Karpas-422 (cell line): ENCODE measurements around the gene C11orf86. TPM values are rescaled to one million over a fixed set of nuclear protein-coding genes. Genes with fewer than 3 reads are reported as not detected.

Source experiments
- DNase-seq: peaks from one replicate; pipeline ENCODE4 v3.0.0-alpha.2; 2015
- H2AFZ ChIP-seq: fragments of 200-600 bp; sonication (generic); 2 replicates; pipeline ENCODE4 v1.6.1; 2014; ENCODE audit warnings: antibody characterized with exemption, low read length, mixed read lengths
- H3K27ac ChIP-seq: fragments of 200-600 bp; sonication (generic); 2 replicates; pipeline ENCODE4 v1.5.1; 2014; ENCODE audit warnings: mild to moderate bottlenecking, low read length, moderate library complexity
- H3K27me3 ChIP-seq: fragments of 200-600 bp; sonication (generic); 2 replicates; pipeline ENCODE4 v1.6.1; 2014; ENCODE audit warnings: low read length, mixed read lengths
- H3K36me3 ChIP-seq: fragments of 200-600 bp; sonication (generic); 2 replicates; pipeline ENCODE4 v1.6.1; 2014; ENCODE audit warnings: low read length, mixed read lengths; ENCODE audit not compliant: insufficient read depth
- H3K4me1 ChIP-seq: fragments of 200-600 bp; sonication (generic); 2 replicates; pipeline ENCODE4 v1.6.1; 2014; ENCODE audit warnings: mild to moderate bottlenecking, low read length, mixed read lengths
- H3K4me2 ChIP-seq: fragments of 200-600 bp; sonication (generic); 2 replicates; pipeline ENCODE4 v1.6.1; 2014; ENCODE audit warnings: low read length, low read depth, mild to moderate bottlenecking; ENCODE audit not compliant: poor library complexity, severe bottlenecking
- H3K4me3 ChIP-seq: fragments of 200-600 bp; sonication (generic); 2 replicates; pipeline ENCODE4 v1.5.1; 2014; ENCODE audit warnings: mild to moderate bottlenecking, antibody characterized with exemption, low read length, mixed read lengths
- H3K79me2 ChIP-seq: fragments of 200-600 bp; sonication (generic); 2 replicates; pipeline ENCODE4 v1.6.1; 2014; ENCODE audit warnings: mild to moderate bottlenecking, low read length, mixed read lengths
- H3K9ac ChIP-seq: fragments of 200-600 bp; sonication (generic); 2 replicates; pipeline ENCODE4 v1.6.0; 2014; ENCODE audit warnings: low read length
- H3K9me2 ChIP-seq: fragments of 200-600 bp; sonication (generic), shearing (Covaris generic); replicated peaks from 2 replicates; pipeline ENCODE4 v1.6.0; 2014; ENCODE audit warnings: mild to moderate bottlenecking, low read length, moderate library complexity; ENCODE audit not compliant: insufficient read depth
- H3K9me3 ChIP-seq: fragments of 300-700, 200-600 bp; sonication (generic); 2 replicates; pipeline ENCODE4 v1.6.1; 2014; ENCODE audit warnings: low read length, mixed read lengths
- H4K20me1 ChIP-seq: fragments of 200-600 bp; sonication (generic); 2 replicates; pipeline ENCODE4 v1.6.1; 2014; ENCODE audit warnings: mild to moderate bottlenecking, antibody characterized with exemption, low read length, low read depth; ENCODE audit not compliant: insufficient read depth
- total RNA-seq: library from RNA; depleted of rRNA; stranded (reverse); fragments of >200 nt; shearing (Covaris generic); gene quantifications from 2 replicates; pipeline ENCODE4 v1.2.3, GENCODE V29; 2014; ENCODE audit warnings: low replicate concordance

C11orf86 gene
- total RNA-seq, 1 experiment from 2014 or later: not detected

DNA sequence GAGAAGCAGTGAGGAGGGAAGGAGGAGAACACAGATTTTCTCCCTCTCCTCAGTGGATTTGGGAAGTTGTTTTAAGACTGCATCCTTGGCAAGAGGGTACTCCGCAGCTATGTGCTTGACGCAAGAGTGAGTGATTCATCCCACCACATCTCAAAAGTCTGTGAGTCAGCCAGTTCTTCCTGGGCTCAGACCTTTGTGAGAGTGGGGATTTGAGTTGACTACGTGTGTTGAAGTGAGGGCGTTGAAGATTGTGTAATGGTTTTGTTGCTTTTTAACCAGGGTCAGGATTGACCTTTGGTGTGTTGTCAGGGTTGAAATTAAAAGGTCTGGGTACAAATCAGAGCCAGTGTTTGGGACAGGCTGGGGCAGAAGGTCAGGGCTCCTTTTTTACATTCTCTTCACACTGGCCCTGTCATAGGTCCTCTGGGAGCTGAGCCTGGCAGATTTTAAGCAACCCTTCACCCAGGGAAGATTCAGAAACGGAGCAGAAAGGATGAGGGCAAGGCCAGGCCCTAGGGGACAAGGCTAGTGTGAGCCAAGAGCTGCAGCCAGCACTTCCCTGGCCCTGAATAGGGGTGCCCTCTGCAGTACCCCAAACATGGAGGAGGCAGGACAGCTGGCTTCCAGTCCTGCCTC, 4.2 kb upstream of the C11orf86 start:
- no peak overlapping the region for H2AFZ ChIP-seq
- H3K36me3 ChIP-seq: no peaks in the 10 kb centered on the region
- no peaks in the 10 kb centered on the region for H3K79me2 ChIP-seq
- no peaks in the 10 kb centered on the region for H3K9me3 ChIP-seq
- no peaks in the 10 kb centered on the region for H3K9me2 ChIP-seq
- H3K27me3 ChIP-seq: no peaks in the 10 kb centered on the region
- H3K4me3 ChIP-seq: no peak overlapping the region
- no peaks in the 10 kb centered on the region for H3K4me1 ChIP-seq
- no peak for DNase-seq
- no peak overlapping the region for H3K4me2 ChIP-seq
- H3K9ac ChIP-seq: no peak overlapping the region
- no peaks in the 10 kb centered on the region for H4K20me1 ChIP-seq
- no peak overlapping the region for H3K27ac ChIP-seq

DNA sequence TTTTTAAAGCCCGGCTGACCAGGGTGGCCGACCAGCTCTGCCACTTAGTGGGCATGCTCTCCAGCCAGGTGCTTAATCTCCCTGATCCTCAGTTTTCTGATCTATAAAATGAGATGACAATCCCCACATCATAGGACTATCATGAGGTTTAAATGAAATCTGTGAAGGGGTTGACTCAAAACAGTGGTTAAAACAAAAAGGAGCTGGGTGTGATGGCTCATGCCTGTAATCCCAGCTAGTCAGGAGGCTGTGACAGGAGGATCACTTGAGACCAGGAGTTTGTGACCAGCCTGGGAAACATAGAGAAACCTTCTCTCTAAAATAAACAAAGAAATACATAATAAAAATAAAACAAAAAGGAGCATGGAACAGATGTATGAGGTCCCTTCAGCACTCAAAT, 3.6 kb upstream of the C11orf86 start:
- no peaks in the 10 kb centered on the region for H3K27me3 ChIP-seq
- no peaks in the 10 kb centered on the region for H4K20me1 ChIP-seq
- H3K36me3 ChIP-seq: no peaks in the 10 kb centered on the region
- H3K9me2 ChIP-seq: no peaks in the 10 kb centered on the region
- no peak overlapping the region for H3K9ac ChIP-seq
- H3K4me2 ChIP-seq: no peak overlapping the region
- no peaks in the 10 kb centered on the region for H3K9me3 ChIP-seq
- no peak overlapping the region for H3K27ac ChIP-seq
- no peak overlapping the region for H2AFZ ChIP-seq
- H3K4me1 ChIP-seq: no peaks in the 10 kb centered on the region
- no peak for DNase-seq
- no peak overlapping the region for H3K4me3 ChIP-seq
- H3K79me2 ChIP-seq: no peaks in the 10 kb centered on the region

DNA sequence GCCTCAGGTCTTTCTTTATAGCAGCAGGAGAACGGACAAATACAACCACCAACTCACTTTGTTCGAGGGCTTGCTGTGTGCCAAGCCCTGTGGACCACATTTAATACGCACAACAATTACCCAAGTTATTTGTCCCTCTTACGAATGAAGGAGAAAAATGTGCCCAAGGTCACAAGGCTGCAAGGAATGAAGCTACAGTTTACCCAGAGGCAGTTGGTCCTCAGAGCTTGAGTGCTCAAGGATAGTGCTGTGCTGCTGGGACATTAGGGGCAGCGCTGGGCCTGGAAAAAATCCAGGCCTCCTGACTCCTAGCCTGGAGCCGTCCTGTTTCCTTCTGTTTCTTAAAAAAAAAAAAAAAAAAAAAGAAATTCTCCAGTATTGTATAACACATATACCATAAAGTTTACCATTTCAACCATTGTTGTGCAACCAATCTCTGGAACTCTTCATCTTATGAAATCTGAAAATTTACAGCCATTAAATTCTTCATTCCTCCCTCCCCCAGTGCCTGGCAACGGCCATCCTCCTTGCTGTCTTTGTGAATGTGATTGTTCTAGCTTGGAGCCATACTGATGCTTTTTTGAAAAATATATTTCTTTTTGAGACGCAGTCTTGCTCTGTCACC, 1.0 kb upstream of the C11orf86 start:
- no peak overlapping the region for H3K9ac ChIP-seq
- no peak overlapping the region for H2AFZ ChIP-seq
- no peak overlapping the region for H3K27ac ChIP-seq
- H3K36me3 ChIP-seq: no peaks in the 10 kb centered on the region
- no peaks in the 10 kb centered on the region for H3K4me1 ChIP-seq
- H3K9me3 ChIP-seq: no peaks in the 10 kb centered on the region
- no peaks in the 10 kb centered on the region for H3K27me3 ChIP-seq
- H3K79me2 ChIP-seq: no peaks in the 10 kb centered on the region
- H3K4me2 ChIP-seq: no peak overlapping the region
- H3K9me2 ChIP-seq: no peaks in the 10 kb centered on the region
- H4K20me1 ChIP-seq: no peaks in the 10 kb centered on the region
- no peak overlapping the region for H3K4me3 ChIP-seq
- no peak for DNase-seq

DNA sequence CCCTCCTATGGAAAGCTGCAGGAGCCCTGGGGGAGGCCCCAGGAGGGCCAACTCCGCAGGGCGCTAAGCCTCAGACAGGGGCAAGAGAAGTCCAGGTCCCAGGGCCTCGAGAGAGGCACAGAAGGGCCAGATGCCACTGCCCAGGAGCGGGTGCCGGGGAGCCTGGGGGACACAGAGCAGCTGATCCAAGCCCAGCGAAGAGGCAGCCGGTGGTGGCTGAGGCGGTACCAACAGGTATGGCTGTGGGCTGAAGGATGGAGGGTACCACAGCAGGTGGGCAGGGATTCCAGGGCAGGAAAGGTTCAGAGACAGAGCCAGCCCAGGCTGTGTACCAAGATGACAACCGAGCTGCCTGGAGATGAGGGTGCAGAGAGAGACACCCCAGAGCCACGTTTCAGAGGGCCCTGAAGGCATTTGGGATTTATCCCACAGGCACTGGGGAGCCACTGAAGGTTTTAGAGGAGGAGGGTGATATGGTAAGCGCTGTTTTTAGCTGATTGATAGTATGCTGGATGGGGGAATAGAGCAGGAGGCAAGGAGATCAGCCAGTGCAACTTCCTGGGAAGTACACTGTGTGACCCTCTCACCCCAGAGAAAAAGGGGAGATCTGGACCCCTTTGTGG, 412 bp downstream of the C11orf86 start:
- Histone ChIP-seq H3K4me3 (no peak overlapping the region), H3K9ac (no peak overlapping the region), H3K9me3 (peaks cover 5% of the 10 kb centered on the region), H3K27me3 (no peaks in the 10 kb centered on the region), H3K79me2 (no peaks in the 10 kb centered on the region), H3K36me3 (no peaks in the 10 kb centered on the region), H2AFZ (no peak overlapping the region), H4K20me1 (no peaks in the 10 kb centered on the region), H3K27ac (no peak overlapping the region), H3K9me2 (no peaks in the 10 kb centered on the region), H3K4me1 (no peaks in the 10 kb centered on the region), H3K4me2 (no peak overlapping the region)
- no peak for DNase-seq

DNA sequence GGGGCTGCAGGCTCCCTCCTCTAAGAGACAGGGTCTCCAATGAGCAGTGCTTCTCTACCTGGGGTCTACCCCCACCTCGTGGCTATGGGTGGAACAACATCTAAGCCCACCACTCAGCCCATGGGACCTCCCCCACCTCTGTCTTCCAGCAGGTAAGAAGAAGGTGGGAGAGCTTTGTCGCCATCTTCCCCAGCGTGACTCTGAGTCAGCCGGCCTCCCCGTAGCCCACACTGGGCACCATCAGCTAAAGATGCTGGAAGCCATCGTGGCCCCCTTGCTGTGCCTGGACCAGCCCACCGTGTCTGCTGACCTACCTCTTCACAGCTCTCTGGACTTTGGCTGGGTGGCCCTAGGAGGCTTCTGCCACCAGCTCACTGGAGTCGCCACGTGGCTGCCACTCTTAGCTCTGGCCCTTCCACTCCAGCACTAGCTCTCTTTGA, 944 bp downstream of the C11orf86 start:
- Histone ChIP-seq H4K20me1 (no peaks in the 10 kb centered on the region), H3K36me3 (no peaks in the 10 kb centered on the region), H3K27ac (no peak overlapping the region), H3K9me2 (no peaks in the 10 kb centered on the region), H3K4me2 (no peak overlapping the region), H3K4me1 (no peaks in the 10 kb centered on the region), H3K4me3 (no peak overlapping the region), H3K9ac (no peak overlapping the region), H3K27me3 (no peaks in the 10 kb centered on the region), H3K9me3 (peaks cover 5% of the 10 kb centered on the region), H2AFZ (no peak overlapping the region), H3K79me2 (no peaks in the 10 kb centered on the region)
- DNase-seq: peak; percentile 68

DNA sequence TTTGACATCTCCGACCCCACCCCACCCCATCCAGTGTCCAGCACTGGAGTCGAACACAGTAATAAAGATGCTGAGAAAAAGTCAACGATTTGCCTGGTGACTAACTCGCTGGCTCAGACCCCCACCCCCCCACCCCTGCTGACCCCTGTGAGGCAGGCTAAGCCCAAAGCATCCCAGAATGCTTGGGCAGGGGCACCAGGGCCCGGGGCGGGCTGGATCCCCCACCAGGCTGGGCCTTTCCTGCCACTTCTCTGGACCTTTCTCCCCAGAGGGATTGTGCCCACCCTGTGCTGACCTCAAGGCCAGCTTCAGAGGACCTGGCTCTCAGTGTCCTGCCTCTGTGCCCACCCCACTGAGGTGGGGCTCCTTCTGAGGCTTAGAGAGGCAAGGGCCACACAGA, 1.8 kb downstream of the C11orf86 start:
- no peak overlapping the region for H3K27ac ChIP-seq
- H3K9ac ChIP-seq: no peak overlapping the region
- H2AFZ ChIP-seq: no peak overlapping the region
- H3K79me2 ChIP-seq: no peaks in the 10 kb centered on the region
- H3K9me2 ChIP-seq: no peaks in the 10 kb centered on the region
- peaks cover 5% of the 10 kb centered on the region for H3K9me3 ChIP-seq
- DNase-seq: no peak
- H3K4me1 ChIP-seq: no peaks in the 10 kb centered on the region
- no peaks in the 10 kb centered on the region for H3K36me3 ChIP-seq
- H3K4me2 ChIP-seq: no peak overlapping the region
- no peak overlapping the region for H3K4me3 ChIP-seq
- H3K27me3 ChIP-seq: no peaks in the 10 kb centered on the region
- no peaks in the 10 kb centered on the region for H4K20me1 ChIP-seq

DNA sequence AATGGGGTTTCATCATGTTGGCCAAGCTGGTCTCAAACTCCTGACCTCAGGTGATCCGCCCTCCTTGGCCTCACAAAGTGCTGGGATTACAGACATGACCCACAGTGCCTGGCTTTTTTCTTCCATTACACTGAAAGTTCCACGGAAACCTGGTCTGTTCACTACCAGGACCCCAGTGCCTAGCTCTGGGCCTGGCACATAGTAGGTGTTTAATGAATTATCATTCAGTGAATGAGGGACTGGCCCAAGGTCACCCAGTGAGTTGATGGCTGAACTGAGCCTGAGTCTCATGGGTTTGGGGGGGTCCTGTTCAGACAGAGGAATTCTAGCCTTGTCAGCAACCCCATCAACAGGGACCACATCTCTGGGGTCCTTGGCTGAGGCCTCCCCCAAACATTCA, 3.1 kb downstream of the C11orf86 start:
- no peak for DNase-seq
- no peaks in the 10 kb centered on the region for H3K9me2 ChIP-seq

DNA sequence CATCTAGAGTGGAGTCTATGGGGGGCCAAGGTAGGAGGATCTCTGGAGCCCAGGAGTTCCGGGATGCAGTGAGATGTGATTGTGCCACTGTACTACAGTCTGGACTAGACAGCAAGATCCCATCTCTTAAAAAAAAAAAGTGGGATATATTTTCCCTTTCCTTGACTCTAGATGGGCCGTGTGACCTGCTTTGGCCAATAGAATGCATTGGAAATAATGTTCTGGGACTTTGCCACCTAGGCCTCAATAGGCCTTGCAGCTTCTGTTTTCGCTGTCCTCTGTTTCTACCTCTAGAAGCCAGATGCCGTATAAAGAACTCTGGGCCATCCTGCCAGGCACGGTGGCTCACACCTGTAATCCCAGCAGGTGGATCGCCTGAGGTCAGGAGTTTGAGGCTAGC, 3.6 kb downstream of the C11orf86 start:
- no peak overlapping the region for H2AFZ ChIP-seq
- H3K36me3 ChIP-seq: no peaks in the 10 kb centered on the region
- H3K27me3 ChIP-seq: no peaks in the 10 kb centered on the region
- no peak overlapping the region for H3K9ac ChIP-seq
- no peaks in the 10 kb centered on the region for H3K79me2 ChIP-seq
- no peak overlapping the region for H3K27ac ChIP-seq
- DNase-seq: no peak
- no peaks in the 10 kb centered on the region for H3K4me1 ChIP-seq
- peaks cover 5% of the 10 kb centered on the region for H3K9me3 ChIP-seq
- H3K4me2 ChIP-seq: no peak overlapping the region
- no peak overlapping the region for H3K4me3 ChIP-seq
- H4K20me1 ChIP-seq: no peaks in the 10 kb centered on the region
- no peaks in the 10 kb centered on the region for H3K9me2 ChIP-seq

More for the DNA sequence above, 3.1 kb downstream of the C11orf86 start:
- no peaks in the 10 kb centered on the region for H3K27me3 ChIP-seq
- peaks cover 5% of the 10 kb centered on the region for H3K9me3 ChIP-seq
- no peak overlapping the region for H3K4me3 ChIP-seq
- H3K36me3 ChIP-seq: no peaks in the 10 kb centered on the region
- no peak overlapping the region for H3K27ac ChIP-seq
- H3K9ac ChIP-seq: no peak overlapping the region
- H3K4me1 ChIP-seq: no peaks in the 10 kb centered on the region
- H4K20me1 ChIP-seq: no peaks in the 10 kb centered on the region
- H2AFZ ChIP-seq: no peak overlapping the region
- no peak overlapping the region for H3K4me2 ChIP-seq
- no peaks in the 10 kb centered on the region for H3K79me2 ChIP-seq
